Inflammatory macrophage treated with lipopolysaccharide for 1 hour (primary cell): ENCODE measurements around the gene CNOT6L.

Experiments used
- DNase-seq, 2 donors: peaks; one replicate each; pipeline ENCODE4 v3.0.0-alpha.2; 2020 to 2022

Gene CNOT6L

GRCh38 chr4:77777135-77777807 is 41.9 kb downstream of the CNOT6L start:
- DNase-seq: peak in 1 of 2 donors; percentile 15

DNA sequence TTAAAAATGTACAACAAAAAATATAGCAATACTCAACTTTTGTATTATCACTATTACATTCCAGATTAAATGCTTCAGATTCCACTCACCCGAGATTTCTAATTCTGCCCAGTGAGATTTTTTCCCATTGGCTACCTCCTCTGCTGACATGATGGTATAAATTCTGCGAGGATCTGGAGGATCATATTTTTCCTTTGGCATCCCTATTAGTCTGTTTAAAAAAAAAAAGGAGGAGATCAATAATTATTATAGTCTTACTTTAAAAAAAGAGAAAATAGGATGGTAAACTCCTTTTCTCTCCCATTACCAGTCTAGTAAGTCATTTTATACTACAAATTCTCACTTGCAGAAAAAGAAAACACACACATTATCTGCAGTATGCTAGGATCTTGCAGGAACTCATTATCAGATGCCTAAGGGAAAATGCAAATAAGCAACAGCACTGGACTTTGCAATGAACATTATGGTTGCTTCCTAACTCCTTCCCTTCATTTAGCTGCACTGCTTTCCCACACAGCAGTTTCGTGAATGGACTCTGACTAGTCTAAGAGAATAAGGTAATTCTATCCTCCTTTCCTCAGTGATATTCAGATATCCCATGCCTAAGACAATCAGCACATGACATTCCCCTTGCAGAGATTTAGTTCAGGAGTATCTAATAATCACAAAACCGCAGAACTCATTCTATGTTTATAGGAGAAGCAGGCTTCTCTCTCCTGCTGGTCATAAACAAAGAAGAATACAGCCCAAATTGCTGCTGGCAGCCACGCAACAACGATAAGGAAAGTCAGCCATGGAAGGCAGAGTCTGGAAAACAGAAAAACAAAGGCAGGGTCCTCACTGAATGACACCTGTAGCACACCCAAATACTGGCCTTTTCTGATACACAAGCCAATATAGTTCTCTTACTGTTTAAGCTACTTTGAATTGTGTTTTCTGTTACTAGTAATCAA is 42.7 kb downstream of the CNOT6L start:
- no peak for DNase-seq

DNA sequence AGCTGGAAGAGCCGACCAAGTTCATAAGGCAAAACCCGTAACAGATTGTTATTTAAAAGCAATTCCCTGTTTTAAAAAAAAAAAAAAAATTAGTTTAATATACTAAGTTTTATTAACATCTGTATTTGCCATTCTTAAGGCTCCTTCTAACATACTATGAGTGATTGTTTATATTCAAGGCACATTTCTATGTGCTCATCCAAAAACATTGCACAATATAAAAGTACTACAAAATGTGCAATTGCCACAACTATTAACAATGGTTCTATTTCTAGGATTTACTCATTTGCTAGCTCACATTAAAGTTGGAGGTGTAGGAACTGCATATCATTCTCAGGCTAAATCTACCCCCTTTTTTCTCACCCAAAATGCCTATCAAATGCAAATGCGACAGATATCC is 46.1 kb downstream of the CNOT6L start:
- no peak for DNase-seq

DNA sequence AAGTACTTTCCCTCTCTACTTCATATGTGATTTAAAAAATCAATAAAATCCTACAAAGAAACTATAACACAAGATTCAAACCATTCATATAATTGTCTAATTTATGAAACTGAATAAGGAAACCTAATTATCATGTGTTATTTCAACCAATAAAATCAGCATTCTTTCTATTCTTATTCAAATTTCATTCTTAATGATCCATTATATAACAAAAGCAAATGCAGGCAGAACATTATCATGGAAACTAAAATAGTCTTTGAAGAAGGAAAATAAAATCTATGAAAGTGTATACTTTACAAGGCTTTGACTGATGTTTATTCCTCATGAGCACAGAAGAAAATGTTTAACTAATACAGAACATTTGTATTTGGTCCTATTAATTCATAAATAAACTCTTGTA is 47.6 kb downstream of the CNOT6L start:
- DNase-seq: no peak

GRCh38 chr4:77765720-77766119 is 53.4 kb downstream of the CNOT6L start:
- DNase-seq: no peak

- DNase-seq: no peak
Measured at GRCh38 chr4:77762531-77762930, 56.6 kb downstream of the CNOT6L start.

- no peak for DNase-seq
Measured at GRCh38 chr4:77761595-77761994, 57.6 kb downstream of the CNOT6L start.

GRCh38 chr4:77758804-77759203 is 60.4 kb downstream of the CNOT6L start:
- DNase-seq: no peak

- no peak for DNase-seq
Measured at GRCh38 chr4:77751764-77752163, 67.4 kb downstream of the CNOT6L start.

- no peak for DNase-seq
Measured at GRCh38 chr4:77745792-77746191, 73.4 kb downstream of the CNOT6L start.

DNA sequence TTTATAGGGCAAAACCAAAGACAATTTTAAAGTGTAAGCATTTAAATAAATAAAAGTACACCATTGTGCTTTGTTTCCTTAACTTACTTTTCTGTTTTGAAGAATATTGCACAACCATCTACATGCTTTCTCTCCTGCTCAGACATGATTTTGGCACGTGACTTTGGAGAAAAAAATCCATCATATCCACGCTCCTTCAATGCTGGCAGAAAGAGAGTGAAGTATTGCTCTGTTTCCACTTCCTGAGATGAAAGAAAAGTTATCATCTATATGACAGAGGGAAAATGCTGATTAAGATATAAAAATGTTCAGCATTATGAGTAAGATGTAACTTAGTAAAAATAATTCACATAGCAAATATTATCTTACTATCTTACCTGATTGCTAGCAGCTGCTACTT is 77.1 kb downstream of the CNOT6L start:
- DNase-seq: no peak

GRCh38 chr4:77740480-77740879 is 78.7 kb downstream of the CNOT6L start:
- DNase-seq: no peak

DNA sequence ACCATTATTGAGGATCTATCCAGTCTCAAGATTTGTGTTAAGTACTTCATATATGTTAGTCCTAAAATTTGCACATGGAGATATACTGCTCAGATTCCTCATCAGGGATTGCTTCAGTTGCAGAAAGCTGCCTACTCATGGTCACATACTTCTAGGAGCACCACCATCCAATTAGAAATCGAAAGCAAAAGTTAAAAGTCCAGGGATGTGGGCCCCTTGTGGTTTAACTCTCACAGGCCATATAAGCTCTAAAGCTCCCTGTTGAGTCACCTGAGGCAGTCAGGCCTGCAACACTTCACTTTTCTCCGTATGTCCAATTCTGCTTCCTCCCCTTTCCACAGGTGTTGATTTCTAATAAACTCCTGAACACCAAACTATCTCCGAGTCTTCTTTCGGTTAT is 84.2 kb downstream of the CNOT6L start:
- DNase-seq: peak; percentile 69 to 86

GRCh38 chr4:77731656-77732055 is 87.5 kb downstream of the CNOT6L start:
- DNase-seq: peak; percentile 37 to 53

DNA sequence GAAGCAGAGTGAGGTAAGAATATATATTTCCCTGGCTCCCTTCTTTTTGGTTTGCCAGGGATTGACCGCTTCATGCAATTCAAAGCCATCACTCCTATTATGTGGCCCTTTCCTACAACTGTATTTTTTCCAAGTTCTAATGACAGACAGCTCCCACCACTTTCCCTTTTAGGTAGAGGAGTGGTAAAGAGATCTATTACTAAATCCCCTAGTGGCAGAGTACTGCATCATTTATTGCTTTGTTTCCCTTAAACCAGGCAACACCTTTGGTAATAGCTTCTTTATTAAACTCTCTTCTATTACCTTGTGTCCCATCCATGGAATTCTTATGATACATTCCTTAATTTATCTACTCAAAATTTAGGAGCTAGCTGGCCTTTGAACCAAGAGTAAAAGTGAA is 90.7 kb downstream of the CNOT6L start:
- DNase-seq: no peak

GRCh38 chr4:77721073-77721472 is 98.1 kb downstream of the CNOT6L start:
- no peak for DNase-seq

DNA sequence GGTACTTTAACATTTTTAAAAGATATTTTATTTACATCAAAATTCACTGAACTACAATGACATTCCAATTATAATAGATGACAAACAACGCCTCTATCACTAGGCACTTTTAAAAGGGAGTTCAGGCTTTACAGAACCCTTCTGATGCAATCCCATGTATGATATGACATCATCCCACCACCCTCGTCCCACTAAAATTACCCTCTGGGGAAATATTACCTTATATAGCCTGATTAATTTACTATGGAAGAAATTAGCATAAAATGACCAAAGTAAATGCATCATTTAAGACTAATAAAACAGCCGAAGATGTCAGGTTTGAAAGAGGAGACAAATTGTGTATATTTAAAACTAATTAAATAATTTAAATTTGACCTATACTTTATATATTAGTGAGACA is 100.7 kb downstream of the CNOT6L start:
- DNase-seq: peak in 1 of 2 donors; percentile 12

GRCh38 chr4:77715414-77716290 is 103.5 kb downstream of the CNOT6L start:
- DNase-seq: no peak

DNA sequence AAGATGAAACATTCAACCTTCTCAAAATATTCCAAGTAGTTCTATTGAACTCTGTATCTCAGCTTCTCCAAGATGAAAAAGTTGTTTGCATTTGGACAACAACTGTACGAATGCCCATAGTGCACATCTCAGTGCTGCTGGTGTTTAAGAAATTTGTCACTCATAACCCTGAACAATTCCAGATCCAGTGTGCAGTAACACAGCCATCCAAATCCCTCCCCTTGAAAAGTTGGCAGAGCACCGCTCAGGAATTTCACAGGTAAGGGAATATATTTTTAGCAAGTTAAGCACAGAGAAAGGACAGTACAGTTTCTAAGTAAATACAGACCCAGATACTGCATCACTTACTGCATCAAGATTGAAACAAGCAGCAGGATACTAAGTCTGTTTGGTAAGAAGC is 104.7 kb downstream of the CNOT6L start:
- no peak for DNase-seq

GRCh38 chr4:77713884-77714283 is 105.3 kb downstream of the CNOT6L start:
- DNase-seq: no peak

DNA sequence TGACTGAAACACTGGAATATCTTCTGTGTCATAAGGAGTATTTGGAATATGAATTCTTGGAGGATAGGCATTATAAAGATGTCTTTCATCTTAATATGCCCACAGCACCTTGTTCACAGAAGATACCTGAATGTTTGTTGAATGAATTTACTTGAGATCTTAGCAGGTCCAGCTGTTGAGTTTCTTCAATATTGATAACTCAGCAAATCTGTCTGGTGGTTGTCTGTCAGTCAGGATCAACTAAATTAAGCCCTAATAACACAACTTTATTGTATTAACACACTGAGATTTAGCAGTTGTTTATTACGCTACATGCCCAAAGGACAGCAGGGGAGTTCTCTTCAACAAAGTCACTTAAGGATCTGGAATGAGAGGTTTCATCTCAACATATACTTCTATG is 106.5 kb downstream of the CNOT6L start:
- no peak for DNase-seq

DNA sequence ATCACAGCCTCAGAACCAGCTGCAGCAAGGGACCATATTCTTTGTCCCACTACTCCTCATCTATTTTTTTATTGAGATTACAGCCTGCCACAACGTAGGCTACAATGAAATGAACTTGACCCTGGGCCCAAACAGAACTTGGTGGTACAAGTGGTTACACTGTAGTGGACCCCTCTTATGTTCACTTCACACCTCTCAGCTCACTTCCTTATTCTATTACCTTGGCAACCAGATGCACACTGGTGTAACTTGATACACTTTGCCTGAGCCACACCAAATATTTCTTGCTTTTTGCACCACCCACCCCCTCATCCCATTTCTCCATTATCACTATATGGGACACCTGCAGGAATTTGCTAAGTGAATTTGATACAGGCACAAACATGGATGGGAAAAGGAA is 107.7 kb downstream of the CNOT6L start:
- DNase-seq: no peak

GRCh38 chr4:77710684-77711083 is 108.5 kb downstream of the CNOT6L start:
- no peak for DNase-seq
